GM23338 (cell line): Measurements from ENCODE around the gene ITPR2.

Experiments
- CREB1 ChIP-seq: fragments of 250-450 bp; sonication (Bioruptor Pico); IDR thresholded peaks from 2 replicates; pipeline ENCODE4 v1.5.0; 2020; ENCODE audit warnings: low read depth, mild to moderate bottlenecking, moderate library complexity
- CTCF ChIP-seq, 2 experiments: fragments of 200-600 bp in 1 of 2; sonication (generic) in 1 of 2; conservative IDR thresholded peaks; 2 replicates each; pipeline versions ENCODE4 v1.5.1 to v1.6.1; 2016 to 2017; ENCODE audit warnings: antibody characterized with exemption in 2 of 2, low read depth in 2 of 2, mild to moderate bottlenecking in 2 of 2, moderate library complexity in 1 of 2
- EZH2 ChIP-seq: fragments of 200-600 bp; sonication (generic); IDR thresholded peaks from one replicate; pipeline ENCODE4 v1.8.0; 2017; ENCODE audit warnings: antibody characterized with exemption, mild to moderate bottlenecking, low read depth; ENCODE audit not compliant: unreplicated experiment
- EZH2phosphoT487 ChIP-seq: fragments of 200-600 bp; sonication (generic); IDR thresholded peaks from one replicate; pipeline ENCODE4 v1.8.1; 2018; ENCODE audit warnings: antibody characterized with exemption; ENCODE audit not compliant: unreplicated experiment
- JUNB ChIP-seq: IDR thresholded peaks from one replicate; pipeline ENCODE4 v1.6.1; 2016; ENCODE audit warnings: antibody characterized with exemption; ENCODE audit not compliant: unreplicated experiment
- NANOG ChIP-seq: IDR thresholded peaks from 2 replicates; pipeline ENCODE4 v1.6.1; 2016; ENCODE audit warnings: antibody characterized with exemption, borderline replicate concordance
- POLR2AphosphoS5 ChIP-seq: IDR thresholded peaks from 2 replicates; pipeline ENCODE4 v1.6.1; 2016; ENCODE audit warnings: antibody characterized with exemption, low read depth
- REST ChIP-seq: IDR thresholded peaks from one replicate; pipeline ENCODE4 v1.6.1; 2018; ENCODE audit warnings: antibody characterized with exemption; ENCODE audit not compliant: unreplicated experiment
- STAT1 ChIP-seq: IDR thresholded peaks from one replicate; pipeline ENCODE4 v1.6.1; 2016; ENCODE audit warnings: antibody characterized with exemption; ENCODE audit not compliant: unreplicated experiment
- TF ChIP-seq, protein P1 (sequence below): IDR thresholded peaks from 2 replicates; pipeline ENCODE4 v1.6.1; 2016; ENCODE audit warnings: antibody characterized with exemption

DNA sequence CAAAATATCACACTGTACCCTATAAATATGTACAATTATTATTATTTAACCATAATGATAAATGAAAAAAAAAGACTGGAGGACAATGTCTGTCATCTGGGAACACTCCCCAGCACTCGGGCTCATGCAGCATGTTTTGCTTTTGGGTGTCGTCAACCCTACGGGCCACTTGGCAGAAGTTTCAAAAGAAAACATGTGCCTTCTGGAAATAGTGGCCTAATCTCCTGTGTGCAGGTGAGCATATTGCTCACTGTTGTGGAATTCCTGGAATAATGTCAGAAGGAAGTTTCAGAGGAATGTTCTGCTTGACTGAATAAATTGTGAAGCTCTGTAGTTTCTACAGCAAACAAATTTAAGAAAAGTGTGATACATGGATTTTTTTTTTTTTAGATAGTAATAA, 339.3 kb downstream of the ITPR2 start:
- TF ChIP-seq CTCF (conservative IDR thresholded peaks at IDR 0.05; ENCODE audit: low read depth in 2 of 2) (no peak), CREB1 (CRISPR knock-in tag) (no peak), STAT1 (no peak), POLR2AphosphoS5 (no peak), REST (no peak), EZH2 (no peak), EZH2phosphoT487 (no peak), JUNB (no peak), NANOG (no peak)
- TF ChIP-seq, protein P1, sequence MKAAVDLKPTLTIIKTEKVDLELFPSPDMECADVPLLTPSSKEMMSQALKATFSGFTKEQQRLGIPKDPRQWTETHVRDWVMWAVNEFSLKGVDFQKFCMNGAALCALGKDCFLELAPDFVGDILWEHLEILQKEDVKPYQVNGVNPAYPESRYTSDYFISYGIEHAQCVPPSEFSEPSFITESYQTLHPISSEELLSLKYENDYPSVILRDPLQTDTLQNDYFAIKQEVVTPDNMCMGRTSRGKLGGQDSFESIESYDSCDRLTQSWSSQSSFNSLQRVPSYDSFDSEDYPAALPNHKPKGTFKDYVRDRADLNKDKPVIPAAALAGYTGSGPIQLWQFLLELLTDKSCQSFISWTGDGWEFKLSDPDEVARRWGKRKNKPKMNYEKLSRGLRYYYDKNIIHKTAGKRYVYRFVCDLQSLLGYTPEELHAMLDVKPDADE: no peak
